IPS-15b (cell line): Measurements from ENCODE around the gene COL6A2.
"Not testable (repeated sequence)": the region's sequence is repeated elsewhere in the genome, so short reads cannot be mapped to it uniquely, and the experiment has no call there.

Source experiments
- H3K27me3 ChIP-seq: one replicate; pipeline ENCODE4 v1.6.1; 2013; ENCODE audit warnings: low read length; ENCODE audit not compliant: control insufficient read depth, insufficient read depth
- H3K36me3 ChIP-seq: one replicate; pipeline ENCODE4 v1.6.1; 2013; ENCODE audit warnings: low read length; ENCODE audit not compliant: control insufficient read depth, insufficient read depth
- H3K4me1 ChIP-seq: one replicate; pipeline ENCODE4 v1.6.1; 2013; ENCODE audit warnings: mild to moderate bottlenecking, low read length; ENCODE audit not compliant: control insufficient read depth, insufficient read depth
- H3K4me3 ChIP-seq: one replicate; pipeline ENCODE4 v1.5.1; 2013; ENCODE audit warnings: low read depth, low read length
- H3K9ac ChIP-seq: one replicate; pipeline ENCODE4 v1.6.1; 2013; ENCODE audit warnings: low read depth, mild to moderate bottlenecking, low read length
- H3K9me3 ChIP-seq: one replicate; pipeline ENCODE4 v1.6.1; 2013; ENCODE audit warnings: mild to moderate bottlenecking, low read length; ENCODE audit not compliant: control insufficient read depth, insufficient read depth

COL6A2 gene

DNA sequence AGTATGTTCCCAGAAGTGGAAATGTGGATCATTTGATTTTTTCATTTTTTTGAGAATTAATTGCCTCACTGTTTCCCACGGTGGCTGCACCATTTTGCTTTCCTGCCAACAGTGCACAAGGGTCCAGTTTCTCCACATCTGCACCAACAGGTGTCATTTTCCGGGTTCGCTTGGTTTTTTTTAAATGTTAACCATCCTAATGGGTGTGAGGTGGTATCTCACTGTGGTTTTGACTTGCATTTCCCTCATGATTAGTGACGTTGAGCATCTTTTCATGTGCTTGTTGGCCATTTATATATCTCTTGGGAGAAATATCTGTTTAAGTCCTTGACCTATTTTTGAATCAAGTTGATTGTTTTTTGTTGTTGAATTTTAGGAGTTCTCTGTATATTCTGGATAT, 3.0 kb downstream of the COL6A2 start:
- no peaks in the 10 kb centered on the region for H3K36me3 ChIP-seq
- H3K9ac ChIP-seq: no peak overlapping the region
- no peaks in the 10 kb centered on the region for H3K9me3 ChIP-seq
- H3K4me3 ChIP-seq: no peak overlapping the region
- H3K4me1 ChIP-seq: no peaks in the 10 kb centered on the region
- peaks cover 6% of the 10 kb centered on the region for H3K27me3 ChIP-seq

DNA sequence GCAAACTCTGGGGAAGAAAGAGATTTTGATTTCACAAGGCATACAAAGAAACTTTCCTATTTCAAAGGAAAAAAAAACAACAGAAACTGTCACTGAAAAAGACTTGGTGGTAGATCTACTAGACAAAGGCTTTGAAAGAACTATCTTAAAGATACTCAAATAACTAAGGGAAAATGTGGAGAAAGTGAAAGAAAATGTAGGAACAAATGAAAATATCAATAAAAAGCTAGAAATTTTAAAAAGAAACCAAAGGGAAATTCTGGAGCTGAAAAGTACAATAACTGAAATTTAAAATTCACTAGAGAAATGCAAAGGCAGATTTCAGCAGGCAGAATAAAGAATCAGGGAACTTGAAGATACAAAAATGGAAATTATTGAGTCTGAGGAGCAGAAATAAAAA, 6.2 kb downstream of the COL6A2 start:
- Histone ChIP-seq H3K27me3 (no peaks in the 10 kb centered on the region), H3K4me1 (no peaks in the 10 kb centered on the region), H3K9me3 (no peaks in the 10 kb centered on the region), H3K36me3 (no peaks in the 10 kb centered on the region), H3K9ac (no peak overlapping the region), H3K4me3 (no peak overlapping the region)

DNA sequence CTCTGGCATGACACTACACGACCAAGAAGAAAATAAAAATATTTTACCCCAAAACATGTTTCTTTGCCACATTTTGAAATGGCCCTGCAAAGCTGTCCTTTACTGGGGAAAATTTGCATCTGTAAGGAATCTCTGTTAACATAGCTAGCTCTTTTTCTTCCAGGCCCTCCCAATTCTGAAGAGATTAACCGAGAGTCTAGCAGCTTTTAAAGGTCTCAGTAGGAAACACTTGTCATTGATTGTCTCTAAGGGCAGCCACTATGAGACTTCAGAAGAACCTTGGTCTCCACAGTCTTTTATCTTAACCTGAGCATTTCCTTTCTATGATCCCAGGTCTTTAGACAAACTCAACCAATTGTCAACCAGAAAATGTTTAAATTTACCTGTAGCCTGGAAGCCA, 9.5 kb downstream of the COL6A2 start:
- not testable (repeated sequence) for H3K27me3 ChIP-seq, H3K9me3 ChIP-seq, H3K36me3 ChIP-seq

DNA sequence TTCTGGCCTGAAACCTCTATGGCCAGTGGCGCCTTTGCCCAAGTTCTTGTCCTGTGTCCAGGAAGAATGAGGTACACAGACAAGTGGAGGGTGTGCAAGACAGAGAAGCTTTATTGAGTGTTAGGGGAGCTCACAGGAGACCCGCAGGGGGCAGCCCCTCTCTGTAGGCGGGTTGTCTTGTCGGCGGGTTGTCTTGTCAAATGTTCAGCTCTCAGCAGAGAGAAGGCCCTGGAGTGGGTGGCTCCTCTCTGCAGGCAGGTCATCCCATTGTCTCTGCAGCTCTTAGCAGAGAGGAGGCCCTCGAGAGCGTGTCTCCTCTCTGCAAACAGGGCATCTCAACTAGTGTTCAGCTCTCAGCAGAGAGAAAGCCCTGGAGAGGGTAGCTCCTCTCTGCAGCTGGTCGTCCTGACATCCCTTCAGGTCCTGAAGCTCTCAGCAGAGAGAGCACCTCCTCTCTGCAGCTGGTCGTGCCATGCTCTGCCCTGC, 11.0 kb downstream of the COL6A2 start:
- no peak overlapping the region for H3K9ac ChIP-seq
- H3K9me3 ChIP-seq: no peaks in the 10 kb centered on the region
- H3K36me3 ChIP-seq: peaks cover 22% of the 10 kb centered on the region
- no peaks in the 10 kb centered on the region for H3K27me3 ChIP-seq
- H3K4me1 ChIP-seq: no peaks in the 10 kb centered on the region
- no peak overlapping the region for H3K4me3 ChIP-seq

More for the DNA sequence above, 9.5 kb downstream of the COL6A2 start:
- not testable (repeated sequence) for H3K9ac ChIP-seq, H3K4me3 ChIP-seq, H3K4me1 ChIP-seq

DNA sequence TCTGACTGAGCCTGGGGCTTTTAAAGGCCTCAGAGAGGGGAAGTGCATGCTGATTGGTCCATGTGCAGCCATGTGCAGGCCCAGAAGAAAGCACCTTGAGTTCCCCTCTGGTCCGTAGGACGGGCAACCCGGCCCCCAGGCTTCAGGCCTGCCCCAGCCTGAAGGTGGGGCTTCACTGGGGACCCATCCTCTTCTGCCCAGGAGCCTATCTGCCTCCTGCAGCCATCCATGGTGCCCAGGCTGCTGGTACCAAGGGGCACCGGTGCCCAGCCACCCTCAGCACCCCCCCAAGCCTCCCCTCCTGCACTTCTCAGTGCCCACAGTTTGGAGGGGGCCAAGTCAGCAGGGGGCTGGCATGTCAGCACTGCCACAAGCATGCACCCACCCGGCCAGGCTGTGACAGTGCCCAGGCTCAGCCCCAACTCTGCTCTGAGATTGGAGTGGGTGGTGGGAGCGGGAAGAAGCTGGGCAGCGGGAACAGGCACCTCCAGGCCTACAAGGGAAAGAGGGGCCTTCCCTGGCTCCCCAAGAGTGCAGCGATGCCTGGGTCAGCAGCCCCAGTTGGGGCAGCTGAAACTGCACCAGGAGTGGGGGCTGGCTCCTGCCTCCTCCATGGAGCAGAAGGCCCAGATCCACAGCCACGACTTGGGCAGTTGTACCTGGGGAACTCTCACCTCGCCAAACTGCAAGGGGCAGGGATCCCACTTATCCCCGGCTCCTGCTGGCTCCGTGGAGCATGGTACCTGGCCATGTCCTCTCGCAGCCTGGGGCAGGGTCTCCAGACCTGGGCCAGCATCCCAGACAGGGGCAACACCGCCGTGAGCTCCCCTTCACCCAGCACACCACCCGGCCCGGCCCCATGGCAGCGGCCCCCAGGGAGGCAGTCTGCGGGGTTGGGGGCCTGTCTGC, 11.7 kb downstream of the COL6A2 start:
- Histone ChIP-seq H3K4me3 (no peak overlapping the region), H3K4me1 (no peaks in the 10 kb centered on the region), H3K9me3 (no peaks in the 10 kb centered on the region), H3K9ac (no peak overlapping the region), H3K27me3 (no peaks in the 10 kb centered on the region), H3K36me3 (peaks cover 22% of the 10 kb centered on the region)

DNA sequence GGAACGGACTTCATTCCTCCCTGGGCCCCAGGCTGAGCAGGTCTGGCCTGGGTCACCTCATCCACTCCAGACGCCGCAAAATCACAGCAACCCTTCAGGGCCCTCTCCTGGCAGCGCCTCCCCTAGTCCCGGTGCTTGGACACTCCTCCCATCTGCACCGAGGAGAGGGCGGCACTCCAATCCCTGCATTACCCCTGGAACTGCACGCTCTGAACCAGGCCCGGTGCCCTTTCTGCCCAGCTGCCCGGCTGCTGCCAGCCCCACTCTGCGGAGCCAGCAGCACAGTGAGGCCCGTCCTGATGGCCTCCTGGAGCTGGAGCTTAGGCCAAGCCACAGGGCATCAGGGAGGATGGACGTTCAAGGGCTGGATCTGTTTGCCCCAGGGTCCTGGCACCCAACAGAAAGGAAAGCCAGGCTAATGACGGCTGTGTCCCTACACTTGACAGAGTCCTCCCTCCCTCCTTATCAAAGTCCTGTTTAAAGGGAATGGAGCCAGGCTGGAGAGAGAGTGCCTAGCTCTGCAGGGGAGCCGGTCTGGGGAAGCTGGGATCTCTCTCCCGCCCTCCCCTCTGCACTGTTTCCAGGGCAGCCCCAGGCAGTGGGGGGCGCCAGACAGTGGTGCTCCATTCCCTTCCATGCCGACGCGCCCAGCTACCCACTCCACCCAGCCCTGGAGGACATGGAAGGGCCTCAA, 12.7 kb downstream of the COL6A2 start:
- Histone ChIP-seq H3K9ac (no peak overlapping the region), H3K4me1 (no peaks in the 10 kb centered on the region), H3K36me3 (peaks cover 23% of the 10 kb centered on the region), H3K4me3 (no peak overlapping the region), H3K27me3 (no peaks in the 10 kb centered on the region), H3K9me3 (no peaks in the 10 kb centered on the region)

DNA sequence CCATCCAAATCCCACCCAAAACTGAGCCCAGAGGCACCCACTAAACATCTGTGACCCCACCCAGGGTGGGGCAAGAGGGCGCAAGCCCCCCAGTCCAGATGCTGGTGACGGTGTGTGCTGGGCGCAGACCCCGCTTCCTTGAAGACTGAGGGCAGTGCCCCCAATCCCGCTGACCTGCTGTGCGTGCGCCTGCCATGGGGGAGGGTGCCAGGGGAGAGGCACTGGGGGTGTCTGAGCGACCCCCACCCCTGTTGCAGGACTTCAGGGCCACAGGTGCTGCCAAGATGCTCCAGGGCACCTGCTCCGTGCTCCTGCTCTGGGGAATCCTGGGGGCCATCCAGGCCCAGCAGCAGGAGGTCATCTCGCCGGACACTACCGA, 13.3 kb downstream of the COL6A2 start:
- Histone ChIP-seq H3K27me3 (no peaks in the 10 kb centered on the region), H3K36me3 (peaks cover 29% of the 10 kb centered on the region), H3K9ac (no peak overlapping the region), H3K4me3 (no peak overlapping the region), H3K9me3 (no peaks in the 10 kb centered on the region), H3K4me1 (no peaks in the 10 kb centered on the region)

DNA sequence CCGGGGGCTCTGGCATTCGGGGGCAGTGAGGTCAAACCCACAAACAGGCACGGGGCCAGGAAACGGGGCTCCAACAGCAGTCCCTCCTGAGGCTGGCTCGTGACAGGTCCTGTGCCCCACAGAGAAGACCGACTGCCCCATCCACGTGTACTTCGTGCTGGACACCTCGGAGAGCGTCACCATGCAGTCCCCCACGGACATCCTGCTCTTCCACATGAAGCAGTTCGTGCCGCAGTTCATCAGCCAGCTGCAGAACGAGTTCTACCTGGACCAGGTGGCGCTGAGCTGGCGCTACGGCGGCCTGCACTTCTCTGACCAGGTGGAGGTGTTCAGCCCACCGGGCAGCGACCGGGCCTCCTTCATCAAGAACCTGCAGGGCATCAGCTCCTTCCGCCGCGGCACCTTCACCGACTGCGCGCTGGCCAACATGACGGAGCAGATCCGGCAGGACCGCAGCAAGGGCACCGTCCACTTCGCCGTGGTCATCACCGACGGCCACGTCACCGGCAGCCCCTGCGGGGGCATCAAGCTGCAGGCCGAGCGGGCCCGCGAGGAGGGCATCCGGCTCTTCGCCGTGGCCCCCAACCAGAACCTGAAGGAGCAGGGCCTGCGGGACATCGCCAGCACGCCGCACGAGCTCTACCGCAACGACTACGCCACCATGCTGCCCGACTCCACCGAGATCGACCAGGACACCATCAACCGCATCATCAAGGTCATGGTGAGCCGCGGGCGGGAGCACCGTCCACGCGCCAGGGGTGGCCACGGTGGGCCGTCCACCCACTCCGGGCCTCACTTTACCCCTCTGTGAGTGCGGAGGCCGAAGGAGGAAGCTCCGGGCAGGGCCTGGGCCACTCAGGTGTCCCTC, 14.2 kb downstream of the COL6A2 start:
- Histone ChIP-seq H3K4me3 (no peak overlapping the region), H3K36me3 (peaks cover 35% of the 10 kb centered on the region), H3K27me3 (no peaks in the 10 kb centered on the region), H3K9ac (no peak overlapping the region), H3K4me1 (no peaks in the 10 kb centered on the region), H3K9me3 (no peaks in the 10 kb centered on the region)

DNA sequence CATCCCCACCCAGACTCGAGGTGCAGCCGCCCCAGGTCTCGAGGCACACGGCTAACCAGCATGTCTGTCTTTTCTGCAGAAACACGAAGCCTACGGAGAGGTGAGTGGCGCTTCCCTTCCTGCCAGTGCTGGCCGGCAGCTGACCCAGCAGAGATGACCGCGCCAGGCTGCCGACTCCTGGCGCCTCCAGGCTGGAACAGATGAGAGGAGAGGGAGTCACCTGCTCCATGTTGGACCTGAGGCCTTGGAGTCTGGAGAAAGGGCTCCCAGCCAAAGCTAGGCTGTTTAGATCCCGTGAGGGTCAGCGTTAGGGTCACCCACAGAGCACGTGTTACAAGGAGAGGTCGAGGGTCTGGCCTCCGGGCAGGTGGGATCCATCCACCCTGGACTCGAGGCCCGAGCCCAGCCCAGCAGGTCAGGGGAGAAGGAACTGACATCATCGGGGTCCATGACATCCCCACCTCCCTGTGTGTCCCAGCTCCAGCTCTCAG, 14.9 kb downstream of the COL6A2 start:
- no peak overlapping the region for H3K4me3 ChIP-seq
- no peaks in the 10 kb centered on the region for H3K4me1 ChIP-seq
- peaks cover 35% of the 10 kb centered on the region for H3K36me3 ChIP-seq
- H3K27me3 ChIP-seq: no peaks in the 10 kb centered on the region
- no peak overlapping the region for H3K9ac ChIP-seq
- H3K9me3 ChIP-seq: no peaks in the 10 kb centered on the region

DNA sequence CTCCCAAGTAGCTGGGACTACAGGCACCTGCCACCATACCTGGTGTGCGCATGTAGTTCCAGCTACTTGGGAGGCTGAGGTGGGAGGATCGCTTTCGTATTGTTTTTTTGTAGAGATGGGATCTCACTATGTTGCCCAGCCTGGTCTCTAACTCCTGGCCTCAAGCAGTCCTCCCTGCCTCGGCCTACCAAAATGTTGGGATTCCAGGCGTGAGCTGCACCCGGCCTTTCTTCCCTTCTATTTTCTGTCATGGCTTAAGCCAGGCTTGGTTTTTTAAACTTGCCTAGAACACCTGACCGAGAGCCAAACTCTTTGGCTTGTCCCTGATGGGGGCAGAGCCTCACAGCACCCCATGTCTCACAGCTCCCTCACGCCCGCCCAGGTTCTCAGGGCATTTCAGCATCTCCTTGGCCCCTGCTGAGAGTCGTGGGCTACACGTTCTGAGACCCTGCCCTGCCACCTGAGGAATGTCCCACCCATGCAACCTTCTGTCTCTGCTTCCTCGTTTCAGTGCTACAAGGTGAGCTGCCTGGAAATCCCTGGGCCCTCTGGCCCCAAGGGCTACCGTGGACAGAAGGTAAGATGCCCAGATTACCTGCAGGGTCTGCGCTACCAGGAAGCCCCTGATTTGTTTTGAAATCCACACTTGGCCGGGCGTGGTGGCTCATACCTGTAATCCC, 15.7 kb downstream of the COL6A2 start:
- Histone ChIP-seq H3K27me3 (no peaks in the 10 kb centered on the region), H3K9ac (no peak overlapping the region), H3K36me3 (peaks cover 36% of the 10 kb centered on the region), H3K4me3 (no peak overlapping the region), H3K9me3 (no peaks in the 10 kb centered on the region), H3K4me1 (no peaks in the 10 kb centered on the region)

DNA sequence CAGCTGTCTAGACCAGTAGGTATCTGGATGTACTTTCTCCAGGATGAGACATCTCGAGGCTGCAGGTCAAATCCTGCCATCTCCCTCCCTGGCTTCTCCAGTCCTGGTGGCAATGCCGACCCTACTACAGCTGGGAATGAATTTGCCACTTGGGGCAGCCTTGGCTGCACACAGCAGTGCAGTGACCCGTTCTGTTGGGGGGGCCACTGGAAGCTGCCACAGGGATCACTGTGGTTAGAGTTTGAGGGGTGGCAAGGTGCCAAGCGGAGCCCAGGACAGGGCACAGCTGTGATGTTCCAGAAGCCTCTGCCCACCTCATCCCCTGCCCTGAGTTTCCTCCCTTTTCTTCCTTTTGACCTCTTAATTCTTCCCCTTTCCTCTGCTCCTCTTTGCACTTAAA, 17.1 kb downstream of the COL6A2 start:
- H3K9me3 ChIP-seq: no peaks in the 10 kb centered on the region

More for the DNA sequence above, 17.1 kb downstream of the COL6A2 start:
- no peaks in the 10 kb centered on the region for H3K4me1 ChIP-seq
- peaks cover 40% of the 10 kb centered on the region for H3K36me3 ChIP-seq
- H3K27me3 ChIP-seq: no peaks in the 10 kb centered on the region
- H3K9ac ChIP-seq: no peak overlapping the region
- H3K4me3 ChIP-seq: no peak overlapping the region
